Stimulated activated CD8-positive, alpha-beta memory T cell treated with anti-CD3 and anti-CD28 coated beads, Interleukin-7, amount 100 ng/mL, for 48 hours (primary cell): ENCODE measurements around the gene GCGR.

ENCODE experiments used
- DNase-seq, 2 donors: peaks; one replicate each; pipeline ENCODE4 v3.0.0-alpha.2; 2020; ENCODE audit warnings: low read depth in 1 of 2; ENCODE audit errors: extremely low read depth in 1 of 2

Gene GCGR

DNA sequence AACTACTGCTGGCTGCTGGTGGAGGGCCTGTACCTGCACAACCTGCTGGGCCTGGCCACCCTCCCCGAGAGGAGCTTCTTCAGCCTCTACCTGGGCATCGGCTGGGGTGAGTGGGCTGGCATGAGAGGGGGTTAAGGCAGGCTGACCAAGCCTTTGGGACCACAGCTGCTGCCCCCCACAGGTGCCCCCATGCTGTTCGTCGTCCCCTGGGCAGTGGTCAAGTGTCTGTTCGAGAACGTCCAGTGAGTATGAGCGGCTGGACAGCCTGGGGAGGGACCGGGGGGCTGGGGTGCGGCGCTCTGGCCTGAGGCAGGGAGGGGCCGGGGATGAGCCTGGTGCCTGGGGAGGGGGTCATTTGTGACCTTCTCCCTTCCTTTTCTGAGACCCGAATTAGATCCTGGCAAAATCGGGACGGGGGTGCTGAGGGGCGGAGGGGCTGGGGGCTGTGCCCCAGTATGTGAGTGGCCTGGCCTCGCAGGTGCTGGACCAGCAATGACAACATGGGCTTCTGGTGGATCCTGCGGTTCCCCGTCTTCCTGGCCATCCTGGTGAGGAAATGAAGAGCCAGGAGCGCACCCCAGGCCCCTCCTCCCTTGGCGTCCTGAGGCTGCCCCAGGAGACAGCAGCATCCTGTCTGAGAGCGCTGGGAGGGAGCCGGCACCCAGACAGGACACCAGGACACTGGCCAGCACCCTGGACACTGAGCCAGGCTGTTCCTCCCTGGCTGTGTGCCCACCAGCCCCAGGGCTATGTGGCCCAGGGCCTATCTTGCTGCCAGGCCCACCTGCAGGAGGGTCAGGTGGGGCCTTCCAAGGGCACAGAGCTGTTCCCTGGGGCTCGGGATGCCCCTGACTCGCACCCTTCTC lies 8.0 kb downstream of the GCGR start:
- no peak for DNase-seq

DNA sequence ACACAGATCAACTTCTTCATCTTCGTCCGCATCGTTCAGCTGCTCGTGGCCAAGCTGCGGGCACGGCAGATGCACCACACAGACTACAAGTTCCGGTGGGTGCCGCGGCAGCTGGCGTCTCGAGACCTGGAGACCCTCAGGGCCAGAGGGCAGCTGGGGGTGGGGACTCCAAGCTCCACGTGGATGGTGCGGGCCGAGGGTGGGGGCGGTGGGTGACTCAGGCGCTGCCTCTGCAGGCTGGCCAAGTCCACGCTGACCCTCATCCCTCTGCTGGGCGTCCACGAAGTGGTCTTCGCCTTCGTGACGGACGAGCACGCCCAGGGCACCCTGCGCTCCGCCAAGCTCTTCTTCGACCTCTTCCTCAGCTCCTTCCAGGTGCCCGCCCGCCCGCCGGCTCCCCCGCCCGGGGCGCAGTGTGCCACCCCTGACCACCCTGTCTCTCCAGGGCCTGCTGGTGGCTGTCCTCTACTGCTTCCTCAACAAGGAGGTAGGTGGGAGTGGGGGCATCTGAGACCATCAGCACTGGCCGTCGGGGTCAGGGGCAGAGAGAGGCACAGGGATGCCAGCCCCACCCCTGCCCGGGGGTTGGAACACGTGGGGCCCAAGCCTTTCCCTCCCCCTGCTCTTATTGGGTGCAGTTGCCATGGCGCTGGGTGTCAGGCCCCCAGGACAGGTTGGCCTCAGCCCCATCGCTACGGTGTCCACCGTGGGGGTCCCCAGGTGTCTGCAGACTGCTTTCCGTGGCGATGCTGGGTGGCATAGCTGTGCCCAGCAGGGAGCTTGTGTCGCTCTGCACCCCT lies 8.8 kb downstream of the GCGR start:
- no peak for DNase-seq

DNA sequence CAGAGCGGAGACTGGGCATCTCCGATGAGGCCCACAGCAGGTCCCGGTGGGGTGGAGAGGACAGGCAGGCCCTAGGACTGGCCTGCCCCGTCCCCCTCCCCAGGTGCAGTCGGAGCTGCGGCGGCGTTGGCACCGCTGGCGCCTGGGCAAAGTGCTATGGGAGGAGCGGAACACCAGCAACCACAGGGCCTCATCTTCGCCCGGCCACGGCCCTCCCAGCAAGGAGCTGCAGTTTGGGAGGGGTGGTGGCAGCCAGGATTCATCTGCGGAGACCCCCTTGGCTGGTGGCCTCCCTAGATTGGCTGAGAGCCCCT lies 9.4 kb downstream of the GCGR start:
- DNase-seq = no peak

DNA sequence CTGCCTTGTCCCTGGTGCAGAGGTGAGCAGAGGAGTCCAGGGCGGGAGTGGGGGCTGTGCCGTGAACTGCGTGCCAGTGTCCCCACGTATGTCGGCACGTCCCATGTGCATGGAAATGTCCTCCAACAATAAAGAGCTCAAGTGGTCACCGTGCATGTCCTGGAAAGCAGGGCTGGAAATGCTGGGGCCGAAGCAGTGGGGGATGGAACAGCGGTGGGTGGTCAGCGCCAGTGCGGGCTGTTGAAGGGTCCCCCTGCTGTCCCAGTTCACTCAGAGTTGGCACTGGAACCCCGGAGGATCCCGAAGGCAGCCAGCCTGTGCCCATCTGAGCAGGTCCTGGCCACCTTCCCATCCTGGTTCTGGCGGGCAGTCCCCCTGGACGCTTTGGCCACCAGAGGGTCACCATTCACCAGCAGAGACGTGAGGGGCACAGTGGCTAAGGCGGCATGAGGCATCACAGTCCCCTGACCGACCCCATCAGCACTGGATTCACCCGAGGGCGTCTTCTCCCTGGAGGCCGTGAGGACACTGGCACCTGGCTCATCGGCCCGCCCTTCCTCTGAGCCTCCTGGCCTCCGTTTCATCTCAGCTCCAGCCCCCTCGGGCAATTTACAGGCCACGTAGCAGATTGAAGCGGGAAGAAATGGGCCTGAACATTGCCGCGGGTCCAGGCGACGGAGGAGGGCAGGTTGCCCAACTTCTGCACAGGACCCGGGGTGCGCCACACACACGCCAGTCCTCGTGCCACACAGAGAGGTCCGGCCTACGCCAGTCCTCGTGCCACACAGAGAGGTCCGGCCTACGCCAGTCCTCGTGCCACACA lies 10.1 kb downstream of the GCGR start:
- DNase-seq = no peak

DNA sequence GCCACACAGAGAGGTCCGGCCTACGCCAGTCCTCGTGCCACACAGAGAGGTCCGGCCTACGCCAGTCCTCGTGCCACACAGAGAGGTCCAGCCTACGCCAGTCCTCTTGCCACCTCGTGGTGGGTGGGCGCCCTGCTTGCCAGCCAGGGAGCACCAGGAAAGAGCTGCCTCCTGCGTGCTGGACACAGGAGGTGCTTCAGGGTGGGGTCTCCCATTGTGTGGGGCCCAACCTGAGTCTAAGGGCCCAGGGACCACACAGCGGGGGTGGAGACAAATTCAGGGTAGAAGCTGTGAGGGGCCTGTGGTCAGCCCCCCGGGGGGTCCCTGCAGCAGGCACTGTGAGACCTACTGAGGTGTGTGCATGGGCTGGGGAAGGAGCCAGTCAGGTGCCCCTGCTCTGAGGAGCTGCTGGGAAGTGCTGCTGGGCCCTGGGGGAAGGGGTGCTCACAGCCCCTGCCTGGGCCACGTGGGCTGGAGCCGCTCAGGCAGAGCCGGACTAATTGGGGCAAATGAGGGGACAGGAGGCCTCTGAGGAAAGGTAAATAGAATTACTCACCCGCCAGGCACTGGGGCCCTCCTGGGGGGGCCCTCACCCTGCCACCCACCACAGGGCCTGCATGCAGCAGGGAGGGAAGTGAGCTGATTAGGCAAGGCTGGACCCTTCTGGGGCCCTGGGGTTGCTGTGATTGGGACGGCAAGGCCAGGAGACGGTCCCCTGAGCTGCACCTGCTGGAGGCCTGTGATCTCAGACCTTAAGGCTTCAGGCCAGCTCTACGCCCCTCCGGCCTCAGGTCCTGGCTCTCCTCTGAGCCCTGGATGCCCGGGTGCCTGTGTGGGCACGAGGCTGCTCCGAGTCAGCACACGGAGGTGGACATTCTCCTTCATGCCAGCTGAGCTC lies 11.0 kb downstream of the GCGR start:
- no peak for DNase-seq

DNA sequence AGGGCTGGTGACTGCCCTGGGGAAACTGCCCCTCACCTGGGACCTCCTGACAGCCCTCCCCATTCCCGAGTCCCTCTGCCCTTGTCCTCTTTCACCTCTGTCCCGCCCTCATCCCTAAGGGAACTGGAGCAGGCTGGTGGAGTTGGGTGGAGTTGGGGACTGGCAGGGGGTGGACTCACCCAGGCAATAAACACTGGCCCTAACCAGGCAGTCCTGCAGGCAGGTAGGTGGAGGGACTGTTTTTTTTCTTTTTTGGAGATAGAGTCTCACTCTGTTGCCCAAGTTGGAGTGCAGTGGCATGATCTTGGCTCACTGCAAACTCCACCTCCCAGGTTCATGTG lies 11.7 kb downstream of the GCGR start:
- no peak for DNase-seq

DNA sequence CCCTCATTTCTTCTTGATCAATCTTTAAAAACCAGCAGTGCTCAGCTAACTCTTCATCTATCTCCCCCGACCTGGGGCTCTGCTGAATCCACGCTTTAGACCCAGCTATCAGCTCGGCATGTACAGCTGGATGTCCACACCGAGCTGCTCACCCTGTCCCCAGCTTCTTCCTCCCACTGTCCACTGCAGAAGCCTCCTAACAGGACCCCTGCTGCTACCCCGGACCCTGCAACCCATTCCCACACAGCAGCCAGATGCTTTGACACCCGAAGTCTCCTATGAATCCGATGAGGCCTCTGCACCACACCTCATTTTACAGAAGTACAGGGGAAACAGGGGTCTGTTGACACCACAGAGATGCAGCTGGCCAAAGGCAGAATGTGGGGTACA lies 13.8 kb downstream of the GCGR start:
- no peak for DNase-seq

DNA sequence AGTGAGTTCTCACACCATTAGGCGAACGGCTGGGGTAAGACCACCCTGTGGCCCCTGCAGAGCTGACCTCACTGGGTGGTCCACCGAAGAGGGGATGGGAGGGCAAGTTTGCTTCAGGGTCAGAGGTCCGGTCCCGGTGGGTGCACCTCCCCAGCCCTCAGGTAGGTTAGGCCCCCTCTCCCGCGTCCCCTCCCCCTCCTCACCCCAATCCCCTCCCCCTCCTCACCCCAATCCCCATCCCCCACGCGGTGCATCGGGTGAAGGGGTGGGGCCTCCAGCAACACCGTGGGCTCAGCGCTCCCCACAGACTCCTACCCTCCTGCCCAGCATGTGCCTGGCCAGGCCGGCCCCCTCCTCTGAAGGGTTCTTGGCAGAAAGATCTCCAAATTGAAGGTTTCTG lies 15.8 kb downstream of the GCGR start:
- no peak for DNase-seq

DNA sequence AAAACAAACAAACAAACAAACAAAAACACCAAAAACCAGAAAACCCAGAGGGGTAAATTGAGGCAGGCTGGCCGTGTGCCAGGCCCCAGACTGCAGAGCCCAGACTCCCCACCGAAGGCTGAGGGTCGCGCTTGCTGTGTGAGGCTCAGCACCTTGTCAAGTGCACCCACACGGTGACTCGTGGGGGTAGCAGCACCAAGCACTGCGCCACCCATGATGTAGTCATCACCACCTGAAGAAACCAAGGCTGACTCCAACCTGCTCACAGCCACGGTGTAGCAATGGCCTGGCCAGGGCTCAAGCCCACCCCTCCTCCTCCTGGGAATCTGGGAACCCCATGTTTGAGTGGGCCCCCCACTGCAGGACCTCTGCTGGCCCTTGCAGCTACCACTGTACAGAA lies 17.2 kb downstream of the GCGR start:
- no peak for DNase-seq

DNA sequence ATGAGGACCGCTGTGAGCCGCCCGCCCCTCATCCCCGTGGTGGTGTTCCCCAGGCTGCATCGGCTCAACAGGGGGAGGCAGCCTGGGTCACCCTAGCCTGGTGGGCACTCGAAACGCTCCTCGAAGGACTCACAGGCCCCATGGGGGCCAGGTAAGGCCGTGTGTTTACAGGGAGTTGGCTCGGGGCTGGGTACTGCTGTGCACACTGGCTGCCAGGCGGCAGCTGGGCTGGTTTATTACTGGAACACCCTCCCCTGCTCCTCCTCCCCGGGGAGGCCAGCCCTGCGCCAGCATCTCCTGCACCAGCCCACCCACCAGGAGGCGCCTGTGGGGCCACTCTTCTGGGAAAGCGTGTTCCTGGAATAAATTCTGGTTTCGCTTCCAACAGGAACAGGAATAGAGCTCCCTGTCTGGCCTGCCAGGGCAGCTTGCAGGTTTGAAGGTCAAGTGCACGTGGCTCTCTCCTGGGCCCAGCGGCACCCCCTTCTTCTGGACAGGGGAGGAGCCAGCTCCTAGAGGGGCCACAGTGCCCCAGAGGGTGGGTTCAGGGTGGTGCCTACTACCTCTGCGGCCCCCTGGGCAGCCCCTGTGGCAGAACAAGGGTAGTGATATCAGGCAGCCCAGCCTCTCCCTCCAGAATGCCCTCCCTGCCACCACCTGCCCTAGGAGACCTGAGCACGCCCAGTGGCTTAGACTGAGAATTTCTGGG lies 17.8 kb downstream of the GCGR start:
- no peak for DNase-seq

DNA sequence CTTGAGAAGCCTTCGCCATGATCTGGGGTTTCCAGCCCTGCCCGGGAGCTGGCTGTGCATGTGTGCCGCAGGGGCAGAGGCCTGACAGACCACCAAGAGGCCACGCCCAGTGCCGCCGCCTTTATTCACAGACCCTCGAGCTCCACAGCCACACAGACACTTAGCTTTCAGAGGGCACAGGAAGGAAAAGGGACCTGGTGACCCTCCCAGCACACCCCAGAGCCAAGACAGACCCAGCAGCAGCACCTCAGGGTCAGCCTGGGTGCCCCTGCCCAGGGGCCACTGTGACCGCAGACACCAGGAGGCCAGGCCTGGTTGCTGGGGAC lies 18.3 kb downstream of the GCGR start:
- DNase-seq = no peak

DNA sequence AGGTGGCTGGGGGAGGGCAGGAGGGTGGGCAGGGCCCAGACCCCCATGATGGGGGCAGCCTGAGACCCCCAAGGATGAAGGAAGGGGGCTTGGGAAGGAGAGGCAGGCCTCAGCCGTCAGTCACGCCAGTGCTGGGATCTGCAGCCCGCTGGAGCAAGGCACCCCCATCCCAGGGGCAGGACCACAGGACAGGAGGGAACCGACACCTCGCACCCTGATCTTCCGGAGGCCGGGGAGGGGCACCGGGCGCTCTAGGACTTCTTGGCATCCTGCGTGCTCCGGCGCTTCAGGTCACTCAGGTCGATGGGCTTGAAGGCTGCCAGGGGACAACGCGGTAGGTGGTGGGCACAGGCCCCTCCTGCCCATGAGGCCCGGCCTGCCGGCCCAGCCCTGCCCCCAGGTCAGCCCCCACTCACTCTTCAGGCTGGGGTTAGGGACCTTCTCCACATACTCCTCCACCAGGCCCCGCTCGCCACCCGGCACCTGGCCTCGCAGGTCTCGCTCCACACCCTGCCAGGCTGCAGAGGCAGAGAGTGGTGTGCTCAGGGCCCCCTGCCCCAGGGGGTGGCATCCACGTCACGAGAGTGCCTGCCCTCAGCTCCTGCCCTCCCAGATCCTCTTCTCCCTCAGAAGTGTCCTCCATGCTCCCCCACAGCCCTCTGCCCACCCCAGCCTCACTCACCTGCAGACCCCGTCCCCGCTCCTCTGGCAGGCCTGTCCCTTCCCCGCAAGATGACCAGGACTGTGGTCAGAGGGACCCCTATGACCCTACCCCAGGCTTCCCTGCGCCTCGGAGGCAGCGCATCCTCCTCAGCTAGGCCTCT lies 19.3 kb downstream of the GCGR start:
- DNase-seq = no peak

DNA sequence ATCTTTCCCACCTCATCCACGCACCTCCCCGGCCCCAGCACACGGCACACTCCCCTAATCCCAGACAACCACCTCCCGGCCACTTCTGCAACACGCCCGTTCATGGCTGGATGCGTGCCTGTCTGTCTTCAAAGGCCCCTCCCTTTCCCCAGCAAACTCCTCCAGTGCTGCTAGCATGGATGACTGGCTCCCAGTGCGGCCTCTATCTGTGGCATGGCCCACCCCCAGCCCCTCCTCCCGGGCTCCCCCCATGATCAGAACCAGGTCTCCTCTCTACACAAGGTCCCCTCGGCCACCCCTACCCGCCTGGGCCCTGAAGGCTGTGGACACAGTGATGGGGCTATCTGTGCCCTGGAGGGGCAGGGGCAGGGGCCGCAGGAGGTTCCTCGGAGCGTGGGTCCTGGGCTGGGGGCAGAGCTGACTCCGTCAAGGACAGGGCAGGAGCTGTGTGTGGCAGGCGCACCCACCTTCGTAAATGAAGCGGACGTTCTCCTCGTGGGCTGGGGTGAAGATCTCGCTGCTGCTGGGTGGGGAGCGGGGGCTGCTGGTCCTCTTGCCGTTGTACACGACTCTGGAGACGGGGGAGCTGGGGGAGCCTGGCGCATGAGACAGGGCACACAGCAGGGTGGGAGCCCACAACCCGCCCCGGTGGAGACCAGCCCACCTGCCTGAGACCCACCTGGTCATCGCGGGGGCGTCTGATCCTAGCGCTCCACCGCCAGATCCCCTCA lies 20.0 kb downstream of the GCGR start:
- DNase-seq = no peak

DNA sequence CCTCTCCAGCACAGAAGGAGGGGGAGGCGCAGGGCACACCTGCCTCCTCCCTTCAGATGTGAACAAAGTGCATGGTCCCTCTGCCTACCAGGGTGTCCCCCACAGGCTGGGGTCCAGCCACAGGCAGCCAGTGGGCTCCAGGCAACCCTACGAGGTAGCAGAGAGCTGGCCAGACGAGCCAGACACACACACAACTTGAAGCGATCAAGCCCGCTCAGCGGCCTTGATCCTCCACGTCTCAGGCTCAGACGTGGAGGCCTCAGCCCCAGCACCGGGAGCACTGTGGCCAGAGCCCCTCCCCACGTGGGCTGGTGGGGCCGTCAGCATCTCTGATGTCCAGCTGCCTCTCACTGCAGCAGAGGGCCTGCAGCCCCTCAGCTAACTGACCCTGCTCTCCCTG lies 20.6 kb downstream of the GCGR start:
- no peak for DNase-seq

DNA sequence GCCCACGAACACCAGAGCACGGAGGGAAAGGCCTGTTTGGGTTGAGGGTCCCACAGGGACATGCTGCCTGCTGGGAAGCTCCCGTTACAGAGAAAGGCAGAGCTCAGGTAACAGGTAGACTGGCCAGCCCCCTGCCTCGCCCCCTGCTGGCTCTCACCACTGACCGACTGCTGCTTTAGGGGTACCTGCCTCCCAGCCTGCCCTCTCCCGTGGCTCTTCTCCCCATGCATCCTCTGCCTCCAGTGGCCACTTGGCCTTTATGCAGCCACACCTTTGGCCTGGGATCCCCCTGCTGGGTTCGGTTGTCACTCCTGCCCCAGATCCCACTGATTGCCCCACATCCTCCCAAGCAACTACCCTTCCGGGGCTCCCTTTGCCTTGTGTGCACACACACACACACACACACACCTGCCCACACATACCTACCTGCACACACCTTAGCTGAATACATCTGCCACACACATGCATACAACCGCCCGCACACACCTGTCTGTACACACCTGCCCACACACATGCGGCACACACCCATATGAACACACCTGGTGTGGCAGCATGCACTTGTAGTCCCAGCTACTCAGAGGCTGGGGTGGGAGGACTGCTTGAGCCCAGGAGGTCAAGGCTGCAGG lies 22.0 kb downstream of the GCGR start:
- no peak for DNase-seq

DNA sequence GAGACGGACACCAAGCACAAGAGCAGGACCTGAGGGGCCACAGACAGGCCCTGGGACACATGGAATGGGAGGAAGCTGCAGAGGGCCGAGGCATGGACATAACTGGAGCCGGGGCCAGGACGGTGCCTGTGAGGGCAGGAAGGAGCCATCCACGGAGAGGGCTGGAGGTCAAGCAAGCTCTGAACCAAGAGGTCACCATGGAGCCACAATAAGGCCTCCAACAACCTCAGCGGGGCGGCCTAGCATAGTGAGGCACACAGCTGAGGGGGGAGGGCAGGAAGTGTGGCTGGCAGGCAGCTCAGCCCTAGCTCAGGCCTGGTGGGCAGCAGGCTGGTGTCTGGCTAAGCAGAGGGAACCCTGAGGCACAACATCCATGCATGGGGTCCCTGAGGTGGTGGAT lies 24.7 kb downstream of the GCGR start:
- no peak for DNase-seq

DNA sequence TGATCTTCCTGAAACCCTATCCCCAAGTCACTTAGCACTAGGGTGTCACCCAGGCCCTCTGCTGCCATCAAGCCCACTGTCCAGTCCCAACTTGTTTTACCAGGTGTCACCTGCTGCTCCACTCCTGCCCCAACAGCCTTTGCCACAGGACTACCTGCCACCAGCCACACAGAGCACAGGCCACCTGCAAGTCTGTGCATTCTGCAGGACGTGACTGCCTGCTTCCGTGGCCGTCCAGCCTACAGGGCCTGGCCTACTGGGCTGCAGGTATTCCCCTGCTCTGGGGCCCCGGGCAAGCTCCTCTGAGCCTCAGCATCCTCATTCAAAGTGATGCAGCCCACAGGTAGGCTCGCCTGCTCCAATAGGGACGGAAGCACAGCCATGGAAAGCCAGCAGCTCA lies 25.9 kb downstream of the GCGR start:
- DNase-seq = no peak

DNA sequence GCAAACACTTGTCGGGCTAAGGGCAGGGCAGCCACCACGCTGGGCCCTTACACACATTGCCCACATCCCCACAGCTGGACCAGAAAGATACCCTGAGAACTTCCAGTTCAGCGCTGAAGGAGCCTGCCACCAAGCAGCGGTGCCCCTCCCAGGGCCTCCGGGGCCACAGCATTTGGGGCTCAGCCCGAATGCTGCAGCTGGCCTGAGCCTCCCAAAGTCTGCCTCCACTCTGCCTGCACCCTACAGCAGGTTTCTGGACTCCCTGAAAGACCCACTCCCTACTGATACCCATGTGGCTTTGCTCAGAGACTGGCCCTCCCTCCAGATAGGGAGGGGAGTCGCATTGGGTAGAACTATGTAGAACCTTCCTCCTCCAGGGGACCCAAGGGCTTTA lies 27.6 kb downstream of the GCGR start:
- DNase-seq = no peak
